Measurements from ENCODE around the gene PCDHA12. TPM values are rescaled to one million over a fixed set of nuclear protein-coding genes. Genes with fewer than 3 reads are reported as not detected.

PCDHA12 gene, protein sequence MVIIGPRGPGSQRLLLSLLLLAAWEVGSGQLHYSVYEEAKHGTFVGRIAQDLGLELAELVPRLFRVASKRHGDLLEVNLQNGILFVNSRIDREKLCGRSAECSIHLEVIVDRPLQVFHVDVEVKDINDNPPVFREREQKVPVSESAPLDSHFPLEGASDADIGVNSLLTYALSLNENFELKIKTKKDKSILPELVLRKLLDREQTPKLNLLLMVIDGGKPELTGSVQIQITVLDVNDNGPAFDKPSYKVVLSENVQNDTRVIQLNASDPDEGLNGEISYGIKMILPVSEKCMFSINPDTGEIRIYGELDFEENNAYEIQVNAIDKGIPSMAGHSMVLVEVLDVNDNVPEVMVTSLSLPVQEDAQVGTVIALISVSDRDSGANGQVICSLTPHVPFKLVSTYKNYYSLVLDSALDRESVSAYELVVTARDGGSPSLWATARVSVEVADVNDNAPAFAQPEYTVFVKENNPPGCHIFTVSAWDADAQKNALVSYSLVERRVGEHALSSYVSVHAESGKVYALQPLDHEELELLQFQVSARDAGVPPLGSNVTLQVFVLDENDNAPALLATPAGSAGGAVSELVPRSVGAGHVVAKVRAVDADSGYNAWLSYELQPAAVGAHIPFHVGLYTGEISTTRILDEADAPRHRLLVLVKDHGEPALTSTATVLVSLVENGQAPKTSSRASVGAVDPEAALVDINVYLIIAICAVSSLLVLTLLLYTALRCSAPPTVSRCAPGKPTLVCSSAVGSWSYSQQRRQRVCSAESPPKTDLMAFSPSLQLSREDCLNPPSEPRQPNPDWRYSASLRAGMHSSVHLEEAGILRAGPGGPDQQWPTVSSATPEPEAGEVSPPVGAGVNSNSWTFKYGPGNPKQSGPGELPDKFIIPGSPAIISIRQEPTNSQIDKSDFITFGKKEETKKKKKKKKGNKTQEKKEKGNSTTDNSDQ
- total RNA-seq (not detected in 2 replicates), polyA plus RNA-seq (0.03 TPM in 1 of 2 replicates, not detected in the other), polyA minus RNA-seq (0.04 and 0.46 TPM in 2 replicates), Bru-seq, nascent RNA (percentile 16 among the genes with signal in this experiment), BruChase-seq, experiment 1, labeled RNA remaining after a 6-hour chase (not detected), BruChase-seq, experiment 2, labeled RNA remaining after a 2-hour chase (not detected)
- not detected in 2 replicates for polyA plus RNA-seq (2011; cell fraction: cytosol; rRNA removed)
- 0.08 TPM in 2 replicates for polyA plus RNA-seq (2011; cell fraction: nucleus; rRNA removed)
- not detected in 2 replicates for polyA plus RNA-seq (2012)
- polyA minus RNA-seq (2011; cell fraction: cytosol; rRNA and poly(A)+ RNA removed): not detected
- polyA minus RNA-seq (2011; cell fraction: nucleus; rRNA and poly(A)+ RNA removed): 0.24 and 0.53 TPM in 2 replicates
- long read RNA-seq: 0 reads

DNA sequence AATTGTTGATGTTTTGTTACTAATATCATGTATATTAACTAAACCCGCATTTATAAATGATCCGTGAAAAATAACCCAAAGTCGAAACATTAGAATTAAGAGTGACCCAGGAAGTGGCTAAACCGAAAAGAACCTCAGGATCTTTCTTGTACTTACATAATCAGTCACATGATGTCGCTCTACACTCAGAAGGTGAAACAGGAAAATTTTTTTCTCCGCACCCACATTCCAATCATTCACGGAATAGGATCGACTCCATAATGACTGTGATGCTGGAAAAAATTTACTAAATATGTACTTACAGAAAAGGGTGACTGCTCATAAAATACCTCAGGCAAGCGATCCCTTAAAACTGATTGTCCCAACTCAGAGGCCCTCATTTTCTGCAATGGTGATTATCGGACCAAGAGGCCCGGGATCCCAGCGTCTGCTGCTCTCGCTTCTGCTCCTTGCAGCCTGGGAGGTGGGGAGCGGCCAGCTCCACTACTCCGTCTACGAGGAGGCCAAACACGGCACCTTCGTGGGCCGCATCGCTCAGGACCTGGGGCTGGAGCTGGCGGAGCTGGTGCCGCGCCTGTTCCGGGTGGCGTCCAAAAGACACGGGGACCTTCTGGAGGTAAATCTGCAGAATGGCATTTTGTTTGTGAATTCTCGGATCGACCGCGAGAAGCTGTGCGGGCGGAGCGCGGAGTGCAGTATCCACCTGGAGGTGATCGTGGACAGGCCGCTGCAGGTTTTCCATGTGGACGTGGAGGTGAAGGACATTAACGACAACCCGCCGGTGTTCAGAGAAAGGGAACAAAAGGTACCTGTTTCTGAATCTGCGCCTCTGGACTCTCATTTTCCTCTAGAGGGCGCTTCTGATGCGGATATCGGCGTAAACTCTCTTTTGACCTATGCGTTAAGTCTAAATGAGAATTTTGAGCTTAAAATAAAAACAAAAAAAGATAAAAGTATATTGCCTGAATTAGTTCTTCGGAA is at the start of gene PCDHA12:
Gene PCDHA12, plus strand, starts transcription at position 224 of the 981 bp plus-strand sequence. Its CDS starts 165 bp downstream, at position 389.
- Histone ChIP-seq H3K4me2 (ENCODE audit: insufficient read depth, low read length) (no peak within 1 kb of the TSS), H3K79me2 (ENCODE audit: control insufficient read depth, insufficient read depth, low read length) (no peaks in the 10 kb centered on the region), H3K27ac (ENCODE audit: insufficient read depth, low read depth, low read length) (no peak within 1 kb of the TSS), H2AFZ (ENCODE audit: low read depth, low read length) (no peak within 1 kb of the TSS), H4K20me1 (replicated peaks; ENCODE audit: control insufficient read depth, extremely low read depth, insufficient read depth, low read length) (no peaks in the 10 kb centered on the region), H3K9me3 (replicated peaks; ENCODE audit: control insufficient read depth, insufficient read depth, low read length) (no peaks in the 10 kb centered on the region), H3K27me3 (ENCODE audit: control insufficient read depth in 2 of 2, insufficient read depth in 2 of 2, low read length in 2 of 2) (peaks cover 0 to 7% of the 10 kb centered on the region in 2 experiments), H3K36me3 (ENCODE audit: control insufficient read depth in 2 of 2, extremely low read depth in 1 of 2, insufficient read depth in 2 of 2, low read length in 2 of 2) (no peaks in the 10 kb centered on the region), H3K4me3 (replicated peaks in 1 of 3; ENCODE audit: insufficient read depth in 1 of 3, low read depth in 1 of 3, low read length in 3 of 3) (no peak within 1 kb of the TSS), H3K4me1 (ENCODE audit: control insufficient read depth, extremely low read depth, insufficient read depth, low read length) (no peaks in the 10 kb centered on the region), H3K9me1 (replicated peaks; ENCODE audit: control insufficient read depth, extremely low read depth, insufficient read depth, low read length) (no peaks in the 10 kb centered on the region), H3K9ac (replicated peaks; ENCODE audit: extremely low read depth, insufficient read depth, low read length) (no peak within 1 kb of the TSS)
- dilution Hi-C loops (cut with MboI; ENCODE audit: extremely low pct_ligation_motif_present, low sequenced_read_pairs): no loop called here
- DNase-seq (ENCODE audit: low read depth, low spot score) (no peak), FAIRE-seq (no peak)
- ChIA-PET POLR2A (no interaction called here), CTCF (interaction anchor here (1.6 kb wide), 1 partner anchor 166 kb away, joined by 3 read pairs; no protein-coding TSS in a partner anchor)
- no TSS peak for BruUV-seq (replicated peaks)
- intact Hi-C loops (cut with micrococcal nuclease): no loop called here
- TF ChIP-seq FOS (IDR thresholded peaks at IDR 0.05; ENCODE audit: borderline replicate concordance, insufficient read depth, low read length): no peak
- TF ChIP-seq, protein P1, sequence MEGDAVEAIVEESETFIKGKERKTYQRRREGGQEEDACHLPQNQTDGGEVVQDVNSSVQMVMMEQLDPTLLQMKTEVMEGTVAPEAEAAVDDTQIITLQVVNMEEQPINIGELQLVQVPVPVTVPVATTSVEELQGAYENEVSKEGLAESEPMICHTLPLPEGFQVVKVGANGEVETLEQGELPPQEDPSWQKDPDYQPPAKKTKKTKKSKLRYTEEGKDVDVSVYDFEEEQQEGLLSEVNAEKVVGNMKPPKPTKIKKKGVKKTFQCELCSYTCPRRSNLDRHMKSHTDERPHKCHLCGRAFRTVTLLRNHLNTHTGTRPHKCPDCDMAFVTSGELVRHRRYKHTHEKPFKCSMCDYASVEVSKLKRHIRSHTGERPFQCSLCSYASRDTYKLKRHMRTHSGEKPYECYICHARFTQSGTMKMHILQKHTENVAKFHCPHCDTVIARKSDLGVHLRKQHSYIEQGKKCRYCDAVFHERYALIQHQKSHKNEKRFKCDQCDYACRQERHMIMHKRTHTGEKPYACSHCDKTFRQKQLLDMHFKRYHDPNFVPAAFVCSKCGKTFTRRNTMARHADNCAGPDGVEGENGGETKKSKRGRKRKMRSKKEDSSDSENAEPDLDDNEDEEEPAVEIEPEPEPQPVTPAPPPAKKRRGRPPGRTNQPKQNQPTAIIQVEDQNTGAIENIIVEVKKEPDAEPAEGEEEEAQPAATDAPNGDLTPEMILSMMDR (IDR thresholded peaks at IDR 0.05; ENCODE audit: extremely low read depth in 1 of 2, insufficient read depth in 1 of 2, low read depth in 1 of 2, low read length in 2 of 2): no peak
- TF ChIP-seq, protein P2, sequence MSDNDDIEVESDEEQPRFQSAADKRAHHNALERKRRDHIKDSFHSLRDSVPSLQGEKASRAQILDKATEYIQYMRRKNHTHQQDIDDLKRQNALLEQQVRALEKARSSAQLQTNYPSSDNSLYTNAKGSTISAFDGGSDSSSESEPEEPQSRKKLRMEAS (IDR thresholded peaks at IDR 0.05; ENCODE audit: insufficient read depth, insufficient read length): no peak
- TF ChIP-seq EZH2 (IDR thresholded peaks at IDR 0.05; ENCODE audit: borderline replicate concordance, low read depth, low read length, severe bottlenecking): no peak
- no peak for TF ChIP-seq GATA2 (IDR thresholded peaks at IDR 0.05; ENCODE audit: insufficient read depth, insufficient read length, low read depth, low read length)
- TF ChIP-seq POLR2A (IDR thresholded peaks at IDR 0.05; ENCODE audit: low read depth, low read length): no peak
- no peak for TF ChIP-seq POLR2AphosphoS5 (IDR thresholded peaks at IDR 0.05; ENCODE audit: insufficient read depth, low read depth, low read length)
